Smooth muscle cell (in vitro differentiated cells): ENCODE results near the gene PSEN1. TPM values are rescaled to one million over a fixed set of nuclear protein-coding genes. Genes with fewer than 3 reads are reported as not detected.

ENCODE experiments used
- DNase-seq: peaks from one replicate; lab custom pipeline; 2025; ENCODE audit not compliant: unreplicated experiment; lab: John Stamatoyannopoulos, UW
- H2AFZ ChIP-seq: fragments of 200-600 bp; sonication (generic); 2 replicates; pipeline ENCODE4 v1.6.0; 2016; ENCODE audit warnings: antibody characterized with exemption, low read depth, mild to moderate bottlenecking
- H3F3A ChIP-seq: fragments of 200-600 bp; sonication (generic); 2 replicates; pipeline ENCODE4 v1.6.0; 2017; ENCODE audit warnings: antibody characterized with exemption, low read depth
- H3K27ac ChIP-seq: fragments of 200-600 bp; sonication (generic); 2 replicates; pipeline ENCODE4 v1.5.1; 2016; ENCODE audit warnings: low read depth, mild to moderate bottlenecking
- H3K27me3 ChIP-seq: fragments of 200-600 bp; sonication (generic); 2 replicates; pipeline ENCODE4 v1.6.1; 2016; ENCODE audit warnings: low read depth, mild to moderate bottlenecking
- H3K36me3 ChIP-seq: fragments of 200-600 bp; sonication (generic); 2 replicates; pipeline ENCODE4 v1.5.1; 2016; ENCODE audit warnings: low read depth
- H3K4me1 ChIP-seq: fragments of 200-600 bp; sonication (generic); 2 replicates; pipeline ENCODE4 v1.5.1; 2016; ENCODE audit warnings: low read depth
- H3K4me2 ChIP-seq: fragments of 200-600 bp; sonication (generic); 2 replicates; pipeline ENCODE4 v1.6.0; 2016; ENCODE audit warnings: mild to moderate bottlenecking
- H3K4me3 ChIP-seq: fragments of 200-600 bp; sonication (generic); 2 replicates; pipeline ENCODE4 v1.5.1; 2016; ENCODE audit warnings: mild to moderate bottlenecking
- H3K79me2 ChIP-seq: fragments of 200-600 bp; sonication (generic); 2 replicates; pipeline ENCODE4 v1.6.0; 2016; ENCODE audit warnings: low read depth, mild to moderate bottlenecking
- H3K9ac ChIP-seq: fragments of 200-600 bp; sonication (generic); 2 replicates; pipeline ENCODE4 v1.6.0; 2016; ENCODE audit warnings: low read depth
- H3K9me3 ChIP-seq: fragments of 200-600 bp; sonication (generic); replicated peaks from 2 replicates; pipeline ENCODE4 v1.5.1; 2016; ENCODE audit warnings: low read depth
- H4K20me1 ChIP-seq: fragments of 200-600 bp; sonication (generic); 2 replicates; pipeline ENCODE4 v1.6.0; 2016; ENCODE audit warnings: low read depth
- WGBS: methylation state at CpG from one replicate; pipeline ENCODE4 v1.1.7; 2016; ENCODE audit warnings: low lambda C conversion rate; 5-methylcytosine and 5-hydroxymethylcytosine counted together
- polyA plus RNA-seq: library from polyadenylated mRNA; unstranded; fragments of >200 nt; fragmentation: Nextera tagmentation; extraction: Ambion mirVana; gene quantifications from 2 replicates; pipeline ENCODE4 v1.2.1, GENCODE V29; 2016
- total RNA-seq: library from RNA; depleted of rRNA; stranded (reverse); fragments of >200 nt; gene quantifications from 2 replicates; pipeline ENCODE4 v1.2.3, GENCODE V29; 2014
- TF ChIP-seq, protein P1 (sequence below): fragments of 200-600 bp; sonication (generic); IDR thresholded peaks from 2 replicates; pipeline ENCODE4 v1.5.1; 2017; ENCODE audit warnings: borderline replicate concordance, mild to moderate bottlenecking, antibody characterized with exemption; ENCODE audit not compliant: insufficient read depth, poor library complexity, severe bottlenecking

The PSEN1 gene
- total and polyA plus RNA-seq, 2 experiments from 2014 or later = 37.7 to 55.1 TPM

DNA sequence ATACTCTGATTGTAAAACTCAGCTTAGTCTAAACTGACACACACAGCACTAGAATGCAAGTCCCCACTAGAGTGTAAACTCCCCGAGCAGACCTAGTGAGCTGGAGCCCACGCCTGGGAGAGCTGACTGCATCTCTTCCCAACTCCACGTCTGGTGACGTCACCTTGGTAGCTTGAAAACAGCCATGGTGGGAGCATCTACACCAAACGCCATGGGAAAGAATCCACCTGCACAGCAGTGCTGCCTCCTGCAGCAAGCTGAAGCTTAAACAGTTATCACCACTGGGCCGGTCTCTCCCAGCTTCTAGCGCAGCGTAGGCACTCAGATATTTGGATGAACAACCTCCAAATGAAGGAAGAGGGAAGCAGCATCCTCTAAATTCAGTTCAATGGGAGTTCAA, 96.7 kb downstream of the PSEN1 start:
- TF ChIP-seq, protein P1, sequence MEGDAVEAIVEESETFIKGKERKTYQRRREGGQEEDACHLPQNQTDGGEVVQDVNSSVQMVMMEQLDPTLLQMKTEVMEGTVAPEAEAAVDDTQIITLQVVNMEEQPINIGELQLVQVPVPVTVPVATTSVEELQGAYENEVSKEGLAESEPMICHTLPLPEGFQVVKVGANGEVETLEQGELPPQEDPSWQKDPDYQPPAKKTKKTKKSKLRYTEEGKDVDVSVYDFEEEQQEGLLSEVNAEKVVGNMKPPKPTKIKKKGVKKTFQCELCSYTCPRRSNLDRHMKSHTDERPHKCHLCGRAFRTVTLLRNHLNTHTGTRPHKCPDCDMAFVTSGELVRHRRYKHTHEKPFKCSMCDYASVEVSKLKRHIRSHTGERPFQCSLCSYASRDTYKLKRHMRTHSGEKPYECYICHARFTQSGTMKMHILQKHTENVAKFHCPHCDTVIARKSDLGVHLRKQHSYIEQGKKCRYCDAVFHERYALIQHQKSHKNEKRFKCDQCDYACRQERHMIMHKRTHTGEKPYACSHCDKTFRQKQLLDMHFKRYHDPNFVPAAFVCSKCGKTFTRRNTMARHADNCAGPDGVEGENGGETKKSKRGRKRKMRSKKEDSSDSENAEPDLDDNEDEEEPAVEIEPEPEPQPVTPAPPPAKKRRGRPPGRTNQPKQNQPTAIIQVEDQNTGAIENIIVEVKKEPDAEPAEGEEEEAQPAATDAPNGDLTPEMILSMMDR = no peak
- Histone ChIP-seq H3K9me3 (no peaks in the 10 kb centered on the region), H3F3A (no peaks in the 10 kb centered on the region), H3K9ac (no peak overlapping the region), H3K79me2 (no peaks in the 10 kb centered on the region), H3K36me3 (no peaks in the 10 kb centered on the region), H3K4me2 (no peak overlapping the region), H3K4me3 (no peak overlapping the region), H3K27ac (no peak overlapping the region), H3K4me1 (peaks cover 27% of the 10 kb centered on the region), H2AFZ (no peak overlapping the region), H4K20me1 (no peaks in the 10 kb centered on the region), H3K27me3 (peaks cover 54% of the 10 kb centered on the region)
- DNase-seq = no peak
- 80% methylated on average over 8 of the region's 8 CpGs for WGBS

GRCh38 chr14:73233564-73233963, 97.3 kb downstream of the PSEN1 start:
- H4K20me1 ChIP-seq = no peaks in the 10 kb centered on the region

GRCh38 chr14:73234029-73234428, 97.7 kb downstream of the PSEN1 start:
- H2AFZ ChIP-seq = no peak overlapping the region
- peaks cover 34% of the 10 kb centered on the region for H3K4me1 ChIP-seq
- peaks cover 62% of the 10 kb centered on the region for H3K27me3 ChIP-seq
- no peaks in the 10 kb centered on the region for H3F3A ChIP-seq
- no peak overlapping the region for H3K4me2 ChIP-seq
- no peaks in the 10 kb centered on the region for H3K36me3 ChIP-seq
- TF ChIP-seq, protein P1 = no peak
- no peaks in the 10 kb centered on the region for H3K79me2 ChIP-seq
- DNase-seq = no peak
- H3K27ac ChIP-seq = no peak overlapping the region
- no peaks in the 10 kb centered on the region for H3K9me3 ChIP-seq
- no peaks in the 10 kb centered on the region for H4K20me1 ChIP-seq
- 92% methylated on average over 5 of the region's 5 CpGs for WGBS
- no peak overlapping the region for H3K9ac ChIP-seq
- H3K4me3 ChIP-seq = no peak overlapping the region

More at GRCh38 chr14:73233564-73233963, 97.3 kb downstream of the PSEN1 start:
- WGBS = 91% methylated on average over 10 of the region's 10 CpGs
- no peaks in the 10 kb centered on the region for H3K36me3 ChIP-seq
- TF ChIP-seq, protein P1 = no peak
- H2AFZ ChIP-seq = no peak overlapping the region
- no peak overlapping the region for H3K4me3 ChIP-seq
- H3K4me1 ChIP-seq = peaks cover 31% of the 10 kb centered on the region
- H3K4me2 ChIP-seq = no peak overlapping the region
- H3K9ac ChIP-seq = no peak overlapping the region
- H3F3A ChIP-seq = no peaks in the 10 kb centered on the region
- H3K79me2 ChIP-seq = no peaks in the 10 kb centered on the region
- no peak for DNase-seq
- H3K27me3 ChIP-seq = peaks cover 58% of the 10 kb centered on the region
- H3K9me3 ChIP-seq = no peaks in the 10 kb centered on the region
- H3K27ac ChIP-seq = no peak overlapping the region
